CD4-positive, alpha-beta memory T cell (primary cell): ENCODE data around the gene SMAD5. TPM values are rescaled to one million over a fixed set of nuclear protein-coding genes. Genes with fewer than 3 reads are reported as not detected.

Experiments used
- CTCF ChIA-PET: fragments of 350-600 bp; sonication (Branson Sonifier 250); formaldehyde crosslinking; loops from one replicate; lab custom pipeline; 2021; ENCODE audit warnings: inconsistent platforms; ENCODE audit not compliant: partially characterized antibody; lab: Charles Lee
- POLR2A ChIA-PET: fragments of 350-600 bp; sonication (Branson Sonifier 250); formaldehyde crosslinking; loops from one replicate; lab custom pipeline; 2021; ENCODE audit not compliant: partially characterized antibody; lab: Charles Lee
- DNase-seq, 5 donors: peaks; one replicate each; pipeline versions ENCODE4 v3.0.0 to v3.0.0-alpha.2; 2020 to 2022; ENCODE audit warnings: mixed read lengths in 1 of 5
- H3K27ac ChIP-seq: one replicate; pipeline ENCODE4 v1.7.0; 2013; ENCODE audit warnings: low read depth, low read length
- H3K27me3 ChIP-seq: 2 replicates; pipeline ENCODE4 v1.7.0; 2013; ENCODE audit warnings: mild to moderate bottlenecking, low read length, moderate library complexity; ENCODE audit not compliant: insufficient read depth
- H3K36me3 ChIP-seq: 2 replicates; pipeline ENCODE4 v1.7.0; 2013; ENCODE audit warnings: mild to moderate bottlenecking, low read length, moderate library complexity; ENCODE audit not compliant: insufficient read depth
- H3K4me1 ChIP-seq: 2 replicates; pipeline ENCODE4 v1.7.0; 2013; ENCODE audit warnings: mild to moderate bottlenecking, low read length, moderate library complexity; ENCODE audit not compliant: insufficient read depth
- H3K4me3 ChIP-seq, 2 donors: one replicate each; pipeline ENCODE4 v1.7.0; 2013; ENCODE audit warnings: low read length in 2 of 2, mild to moderate bottlenecking in 1 of 2
- H3K9me3 ChIP-seq, 2 donors: one replicate each; pipeline ENCODE4 v1.7.0; 2013; ENCODE audit warnings: low read length in 2 of 2, control low read depth in 1 of 2; ENCODE audit not compliant: control insufficient read depth in 1 of 2
- H3K27ac Mint-ChIP-seq, 7 donors: one replicate each; pipeline ENCODE4 v1.8.0; 2020 to 2021; ENCODE audit warnings: mixed read lengths in 7 of 7, mild to moderate bottlenecking in 6 of 7, inconsistent platforms in 3 of 7, moderate library complexity in 3 of 7
- H3K27me3 Mint-ChIP-seq, 2 donors: one replicate each; pipeline ENCODE4 v1.8.0; 2020 to 2021; ENCODE audit warnings: mixed read lengths in 2 of 2
- H3K36me3 Mint-ChIP-seq, 2 donors: one replicate each; pipeline ENCODE4 v1.8.0; 2020 to 2021; ENCODE audit warnings: mixed read lengths in 2 of 2, inconsistent platforms in 1 of 2, mild to moderate bottlenecking in 1 of 2
- H3K4me1 Mint-ChIP-seq, 4 donors: one replicate each; pipeline ENCODE4 v1.8.0; 2020 to 2021; ENCODE audit warnings: mixed read lengths in 4 of 4, mild to moderate bottlenecking in 1 of 4
- H3K4me3 Mint-ChIP-seq, 8 donors: one replicate each; pipeline ENCODE4 v1.8.0; 2020 to 2021; ENCODE audit warnings: mixed read lengths in 8 of 8, mild to moderate bottlenecking in 7 of 8, moderate library complexity in 6 of 8, inconsistent platforms in 3 of 8
- H3K9me3 Mint-ChIP-seq, 8 donors: one replicate each; pipeline ENCODE4 v1.8.0; 2020 to 2021; ENCODE audit warnings: mixed read lengths in 8 of 8, mild to moderate bottlenecking in 5 of 8, inconsistent platforms in 3 of 8, moderate library complexity in 1 of 8
- intact Hi-C: fragments of 100-400 bp; cut with micrococcal nuclease; formaldehyde crosslinking; loops from one replicate; pipeline ENCODE4 v1.15.1; 2023
- polyA plus RNA-seq, 2 donors: library from polyadenylated mRNA; unstranded; fragments of 300-500 nt; fragmentation: Illumina TruSeq; gene quantifications; one replicate each; pipeline ENCODE4 v1.2.3, GENCODE V29; 2021
- total RNA-seq, 2 experiments: library from RNA; stranded (reverse); gene quantifications; one replicate each; pipeline ENCODE4 v1.2.3, GENCODE V29; 2021

Gene SMAD5
- total RNA-seq (10 to 100 TPM; 25.7 to 27.3 TPM), polyA plus RNA-seq (10 to 100 TPM; 13.6 to 13.8 TPM)

DNA sequence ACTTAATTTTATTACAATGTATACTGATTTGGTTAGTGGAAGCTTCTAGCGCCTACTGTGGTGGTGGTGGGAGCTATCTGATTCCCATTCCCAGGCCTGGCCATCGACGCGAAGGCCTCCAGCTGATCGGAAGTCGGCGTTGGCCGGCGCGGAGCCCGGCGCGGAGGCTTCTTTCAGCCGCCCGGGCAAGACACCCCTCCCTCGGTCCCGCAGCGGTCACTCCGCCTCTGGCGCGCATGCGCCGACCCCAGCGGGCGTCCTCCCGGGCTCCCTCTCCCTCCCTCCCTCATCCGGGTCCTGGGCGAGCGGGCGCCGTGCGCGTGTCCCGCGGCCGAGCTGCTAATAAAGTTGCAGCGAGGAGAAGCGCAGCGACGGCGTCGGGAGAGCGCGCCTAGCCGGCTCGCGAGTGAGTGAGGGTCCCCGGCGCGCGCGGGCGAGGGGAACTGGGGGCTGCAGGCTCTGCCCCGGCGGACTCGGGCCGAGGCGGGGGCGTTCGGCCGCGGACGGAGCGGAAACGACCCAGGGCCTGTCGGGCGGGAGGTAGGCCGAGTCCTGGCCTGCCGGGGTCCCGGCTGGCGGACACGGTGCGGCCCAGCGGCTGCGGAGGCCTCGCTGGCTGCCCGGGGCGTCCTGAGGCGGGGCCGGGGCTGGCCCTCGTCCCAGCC, at the start of gene SMAD5:
SMAD5 (plus strand) TSS at position 289 of the 665 bp plus-strand sequence. CDS start 20,916 bp downstream, outside the sequence.
- Histone ChIP-seq H3K4me3 (peak within 1 kb of the TSS; percentile 70 to 77), H3K36me3 (no peaks in the 10 kb centered on the region), H3K4me1 (peaks cover 24% of the 10 kb centered on the region), H3K9me3 (no peaks in the 10 kb centered on the region), H3K27me3 (no peaks in the 10 kb centered on the region), H3K27ac (peak within 1 kb of the TSS; percentile 65)
- peak within 1 kb of the TSS; percentile 87 to 94 (median 92) for H3K27ac Mint-ChIP-seq
- ChIA-PET POLR2A (no interaction called here), CTCF (interaction anchor here (0.9 to 1.2 kb wide), 5 partner anchors 14 to 233 kb away, joined by 3 to 4 read pairs (median 3); no protein-coding TSS in a partner anchor)
- H3K4me1 Mint-ChIP-seq: peaks cover 19 to 37% (median 27%) of the 10 kb centered on the region in 4 donors
- DNase-seq: peak; percentile 74 to 80 (median 78)
- no peaks in the 10 kb centered on the region for H3K9me3 Mint-ChIP-seq
- intact Hi-C loops: loop anchor here (2.0 to 5.0 kb wide), 2 partner anchors 52 to 95 kb away; no protein-coding TSS in a partner anchor
- peak within 1 kb of the TSS; percentile 93 to 98 (median 95) for H3K4me3 Mint-ChIP-seq
- no peaks in the 10 kb centered on the region for H3K36me3 Mint-ChIP-seq
- peaks cover 3 to 13% of the 10 kb centered on the region in 2 donors for H3K27me3 Mint-ChIP-seq

DNA sequence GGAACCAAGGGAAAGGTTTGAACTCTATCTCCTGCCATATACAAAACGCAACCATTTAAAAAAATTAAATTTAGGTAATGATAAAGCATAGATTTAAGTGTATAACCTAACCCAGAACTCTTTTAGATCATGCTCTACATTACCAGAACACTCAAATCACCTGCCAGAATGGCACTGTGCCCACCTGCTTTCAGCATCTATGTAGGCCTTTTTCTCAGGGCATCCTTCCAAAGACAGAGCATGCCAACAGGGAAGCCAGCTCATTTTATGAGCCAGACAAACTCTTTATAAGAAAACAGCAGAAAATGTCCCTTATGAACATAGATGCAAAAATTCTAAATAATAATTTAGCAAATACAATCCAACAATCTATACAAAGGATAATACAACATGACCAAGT, 47.9 kb upstream of the SMAD5 start:
- H3K4me1 Mint-ChIP-seq: peaks cover 6 to 11% (median 9%) of the 10 kb centered on the region in 4 donors
- Histone ChIP-seq H3K4me3 (no peak overlapping the region), H3K9me3 (no peaks in the 10 kb centered on the region), H3K27me3 (peaks cover 7% of the 10 kb centered on the region), H3K27ac (no peak overlapping the region), H3K4me1 (peaks cover 5% of the 10 kb centered on the region), H3K36me3 (no peaks in the 10 kb centered on the region)
- no peak for DNase-seq
- ChIA-PET POLR2A (no interaction called here), CTCF (interaction anchor here (3.7 to 5.7 kb wide), 4 partner anchors 107 to 196 kb away, joined by 13 to 41 read pairs (median 26); no protein-coding TSS in a partner anchor)
- intact Hi-C loops: loop anchor here (5.0 kb wide), 1 partner anchor 47 kb away; no protein-coding TSS in a partner anchor
- no peaks in the 10 kb centered on the region for H3K36me3 Mint-ChIP-seq
- H3K27me3 Mint-ChIP-seq: peaks cover 8 to 9% of the 10 kb centered on the region in 2 donors
- H3K9me3 Mint-ChIP-seq: no peaks in the 10 kb centered on the region
- H3K4me3 Mint-ChIP-seq: no peak overlapping the region
- no peak overlapping the region for H3K27ac Mint-ChIP-seq

DNA sequence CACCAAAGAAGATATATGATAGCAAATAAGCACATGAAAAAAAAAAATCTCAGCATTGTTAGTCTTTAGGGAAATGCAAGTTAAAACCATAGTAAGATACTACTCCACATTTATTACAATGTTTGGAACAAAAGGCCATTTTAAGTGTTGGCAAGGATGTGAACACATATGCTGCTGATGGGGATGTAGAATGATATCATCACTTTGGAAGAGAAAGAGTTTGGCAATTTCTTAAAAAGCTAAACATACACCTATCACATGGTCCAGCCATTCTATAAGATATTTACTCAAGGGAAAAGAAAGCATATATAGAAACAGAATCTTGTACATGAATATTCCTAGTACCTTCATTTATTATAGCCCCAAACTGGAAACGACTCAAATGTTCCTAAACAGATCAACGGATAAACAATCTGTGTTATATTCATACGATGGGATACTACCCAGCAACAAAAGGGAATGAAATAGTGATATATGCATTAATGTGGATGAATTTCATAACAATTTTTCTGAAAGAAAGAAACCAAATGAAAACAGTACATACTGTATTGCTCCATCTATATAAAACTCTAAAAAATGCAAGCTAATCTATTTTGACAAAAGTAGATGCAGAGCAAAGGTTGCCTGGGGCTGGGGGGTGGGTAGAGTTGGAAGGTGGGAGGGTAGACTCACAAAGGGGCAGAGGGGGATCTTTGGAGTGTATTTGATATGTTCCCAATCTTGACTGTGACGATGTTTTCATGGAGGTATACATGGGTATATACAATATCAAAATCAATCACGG, 45.7 kb upstream of the SMAD5 start:
- DNase-seq: no peak
- H3K9me3 ChIP-seq: no peaks in the 10 kb centered on the region
- H3K27ac ChIP-seq: no peak overlapping the region
- H3K27ac Mint-ChIP-seq: no peak overlapping the region
- no peaks in the 10 kb centered on the region for H3K4me1 Mint-ChIP-seq
- no peaks in the 10 kb centered on the region for H3K36me3 ChIP-seq
- CTCF ChIA-PET: interaction anchor here (0.6 to 1.3 kb wide), 4 partner anchors 82 to 142 kb away, joined by 3 to 4 read pairs (median 3); no protein-coding TSS in a partner anchor
- no peaks in the 10 kb centered on the region for H3K36me3 Mint-ChIP-seq
- H3K4me3 ChIP-seq: no peak overlapping the region
- POLR2A ChIA-PET: no interaction called here
- peaks cover 0 to 2% of the 10 kb centered on the region in 2 donors for H3K27me3 Mint-ChIP-seq
- H3K4me3 Mint-ChIP-seq: no peak overlapping the region
- H3K4me1 ChIP-seq: no peaks in the 10 kb centered on the region
- H3K9me3 Mint-ChIP-seq: no peaks in the 10 kb centered on the region
- H3K27me3 ChIP-seq: no peaks in the 10 kb centered on the region
- intact Hi-C loops: no loop called here

DNA sequence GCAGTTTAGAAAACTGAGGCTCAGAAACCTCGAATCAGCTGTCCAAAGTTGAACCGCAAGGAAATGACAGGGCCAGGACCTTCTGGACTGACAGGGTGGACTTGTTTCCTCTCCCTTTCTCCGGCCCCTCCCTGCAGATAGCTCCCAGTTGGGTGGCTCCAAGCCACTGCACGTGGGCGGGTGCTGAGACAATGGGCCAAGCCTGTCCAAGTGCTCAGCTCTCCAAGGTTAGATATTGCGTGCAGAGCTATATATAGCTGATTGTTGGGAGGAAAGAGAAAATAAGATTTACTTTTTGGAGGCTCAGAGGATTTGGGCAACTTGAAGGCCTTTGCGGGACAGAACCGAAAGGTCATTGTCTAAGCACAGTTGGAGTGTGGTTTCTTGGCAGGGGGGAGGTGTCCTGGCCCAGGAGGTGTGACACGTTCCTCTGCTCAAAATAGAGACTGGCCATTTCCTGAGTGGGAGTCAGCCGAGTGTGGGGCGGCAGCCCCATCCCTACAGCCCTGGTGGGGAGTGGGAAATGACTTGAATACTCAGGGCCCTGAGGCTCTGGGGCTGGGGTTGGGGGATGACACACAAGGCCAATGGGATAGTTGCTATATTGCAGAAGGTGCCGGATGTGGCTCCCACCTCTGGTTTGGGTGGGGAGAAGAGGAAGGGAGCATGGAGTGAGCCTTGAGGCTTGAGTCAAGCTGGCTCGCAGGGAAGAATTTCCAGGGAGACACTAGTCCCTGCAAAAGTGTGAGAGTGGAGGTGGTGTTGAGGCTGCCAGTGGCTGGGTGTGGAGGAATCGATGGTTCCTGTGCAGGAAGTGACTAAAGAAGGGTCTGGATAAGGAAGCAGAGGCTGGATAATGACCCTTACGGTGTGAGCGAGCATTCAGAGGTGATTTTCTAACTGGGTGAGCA, 44.4 kb upstream of the SMAD5 start:
- ChIA-PET CTCF (interaction anchor here (0.7 to 1.3 kb wide), 4 partner anchors 109 to 143 kb away, joined by 3 to 4 read pairs (median 3); no protein-coding TSS in a partner anchor), POLR2A (no interaction called here)
- Mint-ChIP-seq H3K27me3 (peaks cover 0 to 2% of the 10 kb centered on the region in 2 donors), H3K4me1 (no peaks in the 10 kb centered on the region), H3K4me3 (no peak overlapping the region), H3K27ac (no peak overlapping the region), H3K36me3 (no peaks in the 10 kb centered on the region), H3K9me3 (no peaks in the 10 kb centered on the region)
- no peak overlapping the region for H3K27ac ChIP-seq
- H3K9me3 ChIP-seq: no peaks in the 10 kb centered on the region
- H3K27me3 ChIP-seq: no peaks in the 10 kb centered on the region
- no peak overlapping the region for H3K4me3 ChIP-seq
- DNase-seq: no peak
- intact Hi-C loops: no loop called here
- no peaks in the 10 kb centered on the region for H3K36me3 ChIP-seq
- H3K4me1 ChIP-seq: no peaks in the 10 kb centered on the region

DNA sequence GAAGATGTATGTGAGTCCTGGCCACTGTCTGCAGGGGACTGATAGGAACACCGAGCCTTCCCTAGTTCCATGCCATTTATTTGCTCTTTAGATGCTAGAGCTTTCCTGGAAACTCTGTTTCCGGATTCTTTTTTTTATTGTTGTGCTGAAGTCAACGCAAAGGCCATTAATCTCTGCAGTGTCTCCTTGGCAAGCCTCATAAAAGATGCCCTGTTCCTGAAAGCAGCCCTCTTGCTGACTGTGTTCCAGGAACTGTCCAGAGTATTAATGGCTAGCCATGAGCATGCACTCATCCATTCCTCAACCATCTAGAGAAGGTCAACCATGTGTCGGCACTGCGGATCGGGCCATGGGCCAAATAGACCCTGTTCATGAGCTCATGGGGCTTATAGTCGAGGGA, 42.9 kb upstream of the SMAD5 start:
- H3K27me3 Mint-ChIP-seq: peaks cover 1 to 3% of the 10 kb centered on the region in 2 donors
- H3K27me3 ChIP-seq: no peaks in the 10 kb centered on the region
- no peak overlapping the region for H3K4me3 ChIP-seq
- H3K4me1 Mint-ChIP-seq: no peaks in the 10 kb centered on the region
- H3K27ac Mint-ChIP-seq: no peak overlapping the region
- CTCF ChIA-PET: no interaction called here
- no peak for DNase-seq
- no peaks in the 10 kb centered on the region for H3K36me3 Mint-ChIP-seq
- H3K9me3 ChIP-seq: no peaks in the 10 kb centered on the region
- H3K4me3 Mint-ChIP-seq: no peak overlapping the region
- intact Hi-C loops: no loop called here
- no peaks in the 10 kb centered on the region for H3K36me3 ChIP-seq
- no peaks in the 10 kb centered on the region for H3K9me3 Mint-ChIP-seq
- H3K27ac ChIP-seq: no peak overlapping the region
- POLR2A ChIA-PET: no interaction called here
- no peaks in the 10 kb centered on the region for H3K4me1 ChIP-seq

DNA sequence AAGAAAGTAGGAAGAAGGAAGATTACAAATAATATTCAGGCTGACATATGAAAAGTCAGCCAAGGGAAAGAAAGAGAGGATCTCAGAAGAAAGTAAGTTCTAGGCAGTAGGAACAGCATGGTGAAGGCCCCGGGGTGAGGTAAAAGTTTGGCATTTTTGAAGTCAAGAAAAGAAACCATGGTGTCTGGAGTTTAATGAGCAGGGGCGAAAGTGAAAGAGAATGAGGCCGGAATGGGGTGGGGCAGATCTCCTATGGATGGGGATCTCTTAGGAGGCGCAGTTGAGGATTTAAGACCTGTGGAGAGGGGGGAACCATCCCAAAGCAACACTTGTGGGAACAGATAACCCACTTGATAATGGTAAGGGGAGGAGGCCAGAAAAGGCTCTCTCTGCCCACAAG, 42.3 kb upstream of the SMAD5 start:
- POLR2A ChIA-PET: no interaction called here
- no peak overlapping the region for H3K27ac Mint-ChIP-seq

More for the DNA sequence above, 42.3 kb upstream of the SMAD5 start:
- Mint-ChIP-seq H3K4me3 (no peak overlapping the region), H3K36me3 (no peaks in the 10 kb centered on the region), H3K4me1 (no peaks in the 10 kb centered on the region), H3K27me3 (peaks cover 1 to 3% of the 10 kb centered on the region in 2 donors), H3K9me3 (no peaks in the 10 kb centered on the region)
- no peaks in the 10 kb centered on the region for H3K27me3 ChIP-seq
- no peak overlapping the region for H3K4me3 ChIP-seq
- H3K4me1 ChIP-seq: no peaks in the 10 kb centered on the region
- no peaks in the 10 kb centered on the region for H3K9me3 ChIP-seq
- CTCF ChIA-PET: no interaction called here
- intact Hi-C loops: no loop called here
- H3K36me3 ChIP-seq: no peaks in the 10 kb centered on the region
- no peak for DNase-seq
- no peak overlapping the region for H3K27ac ChIP-seq
